Endometrial microvascular endothelial cells (primary cell): Measurements from ENCODE around the gene COL6A1. TPM values are rescaled to one million over a fixed set of nuclear protein-coding genes. Genes with fewer than 3 reads are reported as not detected.

Source experiments
- in situ Hi-C: cut with HindIII; loops from 2 replicates; pipeline ENCODE4 v1.10.0; 2017; ENCODE audit warnings: low sequenced_read_pairs, low pct_unique_long_range_greater_than_20kb; ENCODE audit errors: inconsistent ontology term
- total RNA-seq: library from RNA; depleted of rRNA; stranded (reverse); fragments of >200 nt; gene quantifications from one replicate; pipeline ENCODE4 v1.2.3, GENCODE V29; 2015; ENCODE audit errors: inconsistent ontology term

Gene COL6A1
- 30.2 TPM for total RNA-seq

- in situ Hi-C loops: no loop called here
Observed at GRCh38 chr21:45981151-45982091, at the start of gene COL6A1. COL6A1 (plus strand) TSS chr21:45981770; CDS start chr21:45981851, 81 bp downstream.

- in situ Hi-C loops: no loop called here
Observed at GRCh38 chr21:45932922-45933502, 48.6 kb upstream of the COL6A1 start.

GRCh38 chr21:45934085-45934484, 47.5 kb upstream of the COL6A1 start:
- in situ Hi-C loops: no loop called here

GRCh38 chr21:45934554-45934953, 47.0 kb upstream of the COL6A1 start:
- in situ Hi-C loops: no loop called here

GRCh38 chr21:45935628-45936027, 45.9 kb upstream of the COL6A1 start:
- in situ Hi-C loops: no loop called here

- in situ Hi-C loops: no loop called here
Observed at GRCh38 chr21:45937721-45938452, 43.7 kb upstream of the COL6A1 start.

- in situ Hi-C loops: no loop called here
Observed at GRCh38 chr21:45938453-45938755, 43.2 kb upstream of the COL6A1 start.

GRCh38 chr21:45938811-45939520, 42.6 kb upstream of the COL6A1 start:
- in situ Hi-C loops: no loop called here

- in situ Hi-C loops: no loop called here
Observed at GRCh38 chr21:45939521-45940045, 42.0 kb upstream of the COL6A1 start.

- in situ Hi-C loops: no loop called here
Observed at GRCh38 chr21:45940091-45940490, 41.5 kb upstream of the COL6A1 start.

- in situ Hi-C loops: no loop called here
Observed at GRCh38 chr21:45940621-45941337, 40.8 kb upstream of the COL6A1 start.

GRCh38 chr21:45941338-45941710, 40.2 kb upstream of the COL6A1 start:
- in situ Hi-C loops: no loop called here

GRCh38 chr21:45941717-45942546, 39.6 kb upstream of the COL6A1 start:
- in situ Hi-C loops: no loop called here

- in situ Hi-C loops: no loop called here
Observed at GRCh38 chr21:45942755-45943629, 38.6 kb upstream of the COL6A1 start.

- in situ Hi-C loops: no loop called here
Observed at GRCh38 chr21:45943630-45944540, 37.7 kb upstream of the COL6A1 start.

GRCh38 chr21:45944601-45945000, 37.0 kb upstream of the COL6A1 start:
- in situ Hi-C loops: no loop called here
